ENCODE data around the gene AVL9. TPM values are rescaled to one million over a fixed set of nuclear protein-coding genes. Genes with fewer than 3 reads are reported as not detected.

Gene AVL9
- total RNA-seq, 3 donors from 2014 or later (not counting 1 experiment from before 2014, with no cell fraction given): 36.0 to 50.0 (median 43.8) TPM

- H3K4me1 ChIP-seq (ENCODE audit: control insufficient read depth, insufficient read depth, low read length): no peaks in the 10 kb centered on the region
- Mint-ChIP-seq H3K27ac (peak overlapping the region; percentile 51 to 59), H3K36me3 (no peaks in the 10 kb centered on the region), H3K4me1 (peaks cover 36 to 44% of the 10 kb centered on the region in 2 donors), H3K27me3 (ENCODE audit: low read depth in 2 of 2) (no peaks in the 10 kb centered on the region), H3K9me3 (no peaks in the 10 kb centered on the region), H3K4me3 (no peak overlapping the region)
- 100% methylated on average over 2 of the region's 2 CpGs for WGBS (ENCODE audit: insufficient coverage)
- H3K4me3 ChIP-seq (ENCODE audit: low read length): no peak overlapping the region
- TF ChIP-seq CTCF (IDR thresholded peaks at IDR 0.05): no peak
- no peak overlapping the region for H3K27ac ChIP-seq (ENCODE audit: low read length)
- H3K36me3 ChIP-seq (ENCODE audit: control insufficient read depth, insufficient read depth, low read length): peaks cover 11% of the 10 kb centered on the region
- DNase-seq (no peak), ATAC-seq (no peak)
- H3K27me3 ChIP-seq (ENCODE audit: control insufficient read depth, insufficient read depth, low read length): no peaks in the 10 kb centered on the region
- H3K9me3 ChIP-seq (ENCODE audit: control insufficient read depth, insufficient read depth, low read length): no peaks in the 10 kb centered on the region
- intact Hi-C loops (cut with micrococcal nuclease): loop anchor here (5.0 kb wide), 1 partner anchor 47 kb away; the partner anchor contains the start of gene LSM5
These were observed 44.1 kb downstream of the AVL9 start for GRCh38 chr7:32539366-32539765.

GRCh38 chr7:32539919-32540531, 44.7 kb downstream of the AVL9 start:
- intact Hi-C loops (cut with micrococcal nuclease): loop anchor here (5.0 kb wide), 1 partner anchor 48 kb away; the partner anchor contains the start of gene LSM5
- Histone ChIP-seq H3K27me3 (ENCODE audit: control insufficient read depth, insufficient read depth, low read length) (no peaks in the 10 kb centered on the region), H3K4me3 (ENCODE audit: low read length) (no peak overlapping the region), H3K36me3 (ENCODE audit: control insufficient read depth, insufficient read depth, low read length) (peaks cover 14% of the 10 kb centered on the region), H3K9me3 (ENCODE audit: control insufficient read depth, insufficient read depth, low read length) (no peaks in the 10 kb centered on the region), H3K4me1 (ENCODE audit: control insufficient read depth, insufficient read depth, low read length) (no peaks in the 10 kb centered on the region), H3K27ac (ENCODE audit: low read length) (no peak overlapping the region)
- TF ChIP-seq CTCF (IDR thresholded peaks at IDR 0.05): no peak
- H3K36me3 Mint-ChIP-seq: no peaks in the 10 kb centered on the region
- WGBS (ENCODE audit: insufficient coverage): 94% methylated on average over 4 of the region's 4 CpGs
- H3K4me3 Mint-ChIP-seq: no peak overlapping the region
- peak overlapping the region; percentile 51 to 59 for H3K27ac Mint-ChIP-seq
- ATAC-seq: peak in 2 of 3 donors; percentile 24 to 35
- H3K9me3 Mint-ChIP-seq: no peaks in the 10 kb centered on the region
- no peak for DNase-seq
- H3K4me1 Mint-ChIP-seq: peaks cover 36 to 44% of the 10 kb centered on the region in 2 donors
- H3K27me3 Mint-ChIP-seq (ENCODE audit: low read depth in 2 of 2): no peaks in the 10 kb centered on the region

GRCh38 chr7:32542595-32542994, 47.3 kb downstream of the AVL9 start:
- Mint-ChIP-seq H3K36me3 (no peaks in the 10 kb centered on the region), H3K9me3 (no peaks in the 10 kb centered on the region), H3K27ac (peak overlapping the region in 1 of 2 donors; percentile 33), H3K4me3 (no peak overlapping the region), H3K4me1 (peaks cover 29 to 30% of the 10 kb centered on the region in 2 donors), H3K27me3 (ENCODE audit: low read depth in 2 of 2) (no peaks in the 10 kb centered on the region)
- Histone ChIP-seq H3K9me3 (ENCODE audit: control insufficient read depth, insufficient read depth, low read length) (no peaks in the 10 kb centered on the region), H3K27me3 (ENCODE audit: control insufficient read depth, insufficient read depth, low read length) (no peaks in the 10 kb centered on the region), H3K27ac (ENCODE audit: low read length) (no peak overlapping the region), H3K4me1 (ENCODE audit: control insufficient read depth, insufficient read depth, low read length) (no peaks in the 10 kb centered on the region), H3K4me3 (ENCODE audit: low read length) (no peak overlapping the region), H3K36me3 (ENCODE audit: control insufficient read depth, insufficient read depth, low read length) (peaks cover 31% of the 10 kb centered on the region)
- ATAC-seq: no peak
- WGBS (ENCODE audit: insufficient coverage): 82% methylated on average over 2 of the region's 2 CpGs
- no peak for TF ChIP-seq CTCF (IDR thresholded peaks at IDR 0.05)
- intact Hi-C loops (cut with micrococcal nuclease): no loop called here
- no peak for DNase-seq

DNA sequence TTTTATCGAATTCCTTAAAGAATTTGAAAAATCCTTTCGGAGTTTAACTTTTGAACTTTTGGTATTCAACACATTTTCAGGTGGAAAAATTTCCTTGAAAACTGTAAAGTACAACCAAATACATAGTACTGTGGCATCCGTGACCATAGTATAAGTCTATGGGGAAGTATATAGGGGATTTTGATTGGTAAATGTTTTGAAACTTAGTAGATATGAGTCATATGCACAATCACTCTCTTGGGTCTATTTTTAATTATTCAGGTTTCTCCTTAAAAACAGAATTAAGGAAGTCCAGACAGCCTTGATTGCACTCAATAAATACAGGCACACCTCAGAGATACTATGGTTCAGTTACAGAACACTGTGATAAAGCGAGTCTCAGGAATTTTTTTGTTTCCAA, 64.2 kb downstream of the AVL9 start:
- H3K9me3 ChIP-seq (ENCODE audit: control insufficient read depth, insufficient read depth, low read length): no peaks in the 10 kb centered on the region
- no peaks in the 10 kb centered on the region for H3K4me1 ChIP-seq (ENCODE audit: control insufficient read depth, insufficient read depth, low read length)
- Mint-ChIP-seq H3K27me3 (ENCODE audit: low read depth in 2 of 2) (no peaks in the 10 kb centered on the region), H3K4me1 (peaks cover 16 to 17% of the 10 kb centered on the region in 2 donors), H3K27ac (no peak overlapping the region), H3K4me3 (no peak overlapping the region), H3K36me3 (no peaks in the 10 kb centered on the region), H3K9me3 (no peaks in the 10 kb centered on the region)
- no peak for ATAC-seq
- no peak for TF ChIP-seq CTCF (IDR thresholded peaks at IDR 0.05)
- no peaks in the 10 kb centered on the region for H3K27me3 ChIP-seq (ENCODE audit: control insufficient read depth, insufficient read depth, low read length)
- peaks cover 51% of the 10 kb centered on the region for H3K36me3 ChIP-seq (ENCODE audit: control insufficient read depth, insufficient read depth, low read length)
- H3K4me3 ChIP-seq (ENCODE audit: low read length): no peak overlapping the region
- 100% methylated on average over 2 of the region's 4 CpGs for WGBS (ENCODE audit: insufficient coverage)
- intact Hi-C loops (cut with micrococcal nuclease): no loop called here
- no peak overlapping the region for H3K27ac ChIP-seq (ENCODE audit: low read length)
- no peak for DNase-seq

Measured in natural killer cell (primary cell).